GM04504 (cell line): ENCODE results near the gene NTRK3.

Source experiments
- DNase-seq: peaks from one replicate; pipeline ENCODE4 v3.0.0-alpha.2; 2012; ENCODE audit warnings: low read depth

The NTRK3 gene

GRCh38 chr15:88256279-88257230 lies at the start of gene NTRK3:
Gene NTRK3 (minus strand): TSS chr15:88256739. CDS start chr15:88256153, 586 bp downstream.
- no peak for DNase-seq

GRCh38 chr15:88303395-88303794 lies 46.9 kb upstream of the NTRK3 start:
- no peak for DNase-seq

- DNase-seq: no peak
Measured at GRCh38 chr15:88302373-88302772, 45.8 kb upstream of the NTRK3 start.

GRCh38 chr15:88301311-88301710 lies 44.8 kb upstream of the NTRK3 start:
- DNase-seq: no peak

GRCh38 chr15:88300861-88301260 lies 44.3 kb upstream of the NTRK3 start:
- no peak for DNase-seq

GRCh38 chr15:88300089-88300488 lies 43.5 kb upstream of the NTRK3 start:
- no peak for DNase-seq

GRCh38 chr15:88299497-88299896 lies 43.0 kb upstream of the NTRK3 start:
- DNase-seq: no peak

GRCh38 chr15:88288661-88289060 lies 32.1 kb upstream of the NTRK3 start:
- no peak for DNase-seq

GRCh38 chr15:88288206-88288605 lies 31.7 kb upstream of the NTRK3 start:
- no peak for DNase-seq

- DNase-seq: no peak
Measured at GRCh38 chr15:88284318-88284998, 27.9 kb upstream of the NTRK3 start.

- no peak for DNase-seq
Measured at GRCh38 chr15:88282614-88283013, 26.1 kb upstream of the NTRK3 start.

- no peak for DNase-seq
Measured at GRCh38 chr15:88276821-88277410, 20.4 kb upstream of the NTRK3 start.

GRCh38 chr15:88275804-88276203 lies 19.3 kb upstream of the NTRK3 start:
- no peak for DNase-seq

- DNase-seq: peak; percentile 29
Measured at GRCh38 chr15:88274553-88275460, 18.3 kb upstream of the NTRK3 start.

- DNase-seq: no peak
Measured at GRCh38 chr15:88272421-88272820, 15.9 kb upstream of the NTRK3 start.

- DNase-seq: no peak
Measured at GRCh38 chr15:88269356-88270062, 13.0 kb upstream of the NTRK3 start.

GRCh38 chr15:88267720-88268119 lies 11.2 kb upstream of the NTRK3 start:
- DNase-seq: no peak

- DNase-seq: no peak
Measured at GRCh38 chr15:88266170-88266569, 9.6 kb upstream of the NTRK3 start.

- no peak for DNase-seq
Measured at GRCh38 chr15:88264622-88265021, 8.1 kb upstream of the NTRK3 start.

GRCh38 chr15:88262064-88262463 lies 5.5 kb upstream of the NTRK3 start:
- DNase-seq: no peak

- no peak for DNase-seq
Measured at GRCh38 chr15:88258093-88258641, 1.6 kb upstream of the NTRK3 start.
